GM20000 (cell line): ENCODE measurements around the gene P2RX6.

Experiments
- DNase-seq: peaks from one replicate; pipeline ENCODE4 v3.0.0; 2012; ENCODE audit warnings: low spot score
- CTCF ChIP-seq: IDR thresholded peaks from 2 replicates; pipeline ENCODE4 v1.5.1; 2012; ENCODE audit warnings: mild to moderate bottlenecking, control low read depth; ENCODE audit errors: extremely low read depth, missing control alignments

P2RX6 gene

GRCh38 chr22:20972933-20973577 is 41.9 kb upstream of the P2RX6 start:
- no peak for TF ChIP-seq CTCF
- DNase-seq: no peak

- no peak for TF ChIP-seq CTCF
- no peak for DNase-seq
Measured at GRCh38 chr22:20973634-20974286, 41.2 kb upstream of the P2RX6 start.

- DNase-seq: no peak
- TF ChIP-seq CTCF: no peak
Measured at GRCh38 chr22:20974336-20974955, 40.5 kb upstream of the P2RX6 start.

GRCh38 chr22:20975541-20976290 is 39.2 kb upstream of the P2RX6 start:
- no peak for TF ChIP-seq CTCF
- no peak for DNase-seq

- no peak for TF ChIP-seq CTCF
- DNase-seq: no peak
Measured at GRCh38 chr22:20976291-20976877, 38.6 kb upstream of the P2RX6 start.

- TF ChIP-seq CTCF: no peak
- DNase-seq: no peak
Measured at GRCh38 chr22:20977019-20977418, 37.9 kb upstream of the P2RX6 start.
